Vagina (tissue), 2 donors: ENCODE results near the gene ATP11B.

Experiments used
- CTCF ChIP-seq, 3 experiments: fragments of 450-650 bp in 2 of 3; fragments of 200-600 bp in 1 of 3; sonication (generic) in 1 of 3; IDR thresholded peaks; one replicate each; pipeline ENCODE4 v1.5.1; 2017 to 2019; ENCODE audit warnings: antibody characterized with exemption in 3 of 3, mild to moderate bottlenecking in 2 of 3, moderate library complexity in 2 of 3
- POLR2A ChIP-seq, 2 donors: fragments of 450-650 bp; IDR thresholded peaks; one replicate each; pipeline ENCODE4 v1.6.1; 2017; ENCODE audit warnings: antibody characterized with exemption in 2 of 2, mild to moderate bottlenecking in 2 of 2, moderate library complexity in 2 of 2
- POLR2AphosphoS5 ChIP-seq, 2 donors: sonication (generic); formaldehyde crosslinking; IDR thresholded peaks; one replicate each; pipeline ENCODE4 v1.9.0; 2017; ENCODE audit warnings: antibody characterized with exemption in 2 of 2, mild to moderate bottlenecking in 2 of 2, low read depth in 1 of 2; ENCODE audit not compliant: insufficient read depth in 1 of 2

- no peak for TF ChIP-seq POLR2A (IDR thresholded peaks at IDR 0.05)
- no peak for TF ChIP-seq CTCF (IDR thresholded peaks at IDR 0.05)
- TF ChIP-seq POLR2AphosphoS5 (IDR thresholded peaks at IDR 0.05; ENCODE audit: insufficient read depth in 1 of 2, low read depth in 1 of 2) = no peak
Observed at GRCh38 chr3:182909318-182910040, 116.2 kb downstream of the ATP11B start.
